Measurements from ENCODE around the gene PSMD13. TPM values are rescaled to one million over a fixed set of nuclear protein-coding genes. Genes with fewer than 3 reads are reported as not detected.

Gene PSMD13
- total RNA-seq, 1 donor from 2014 or later = 137 TPM

DNA sequence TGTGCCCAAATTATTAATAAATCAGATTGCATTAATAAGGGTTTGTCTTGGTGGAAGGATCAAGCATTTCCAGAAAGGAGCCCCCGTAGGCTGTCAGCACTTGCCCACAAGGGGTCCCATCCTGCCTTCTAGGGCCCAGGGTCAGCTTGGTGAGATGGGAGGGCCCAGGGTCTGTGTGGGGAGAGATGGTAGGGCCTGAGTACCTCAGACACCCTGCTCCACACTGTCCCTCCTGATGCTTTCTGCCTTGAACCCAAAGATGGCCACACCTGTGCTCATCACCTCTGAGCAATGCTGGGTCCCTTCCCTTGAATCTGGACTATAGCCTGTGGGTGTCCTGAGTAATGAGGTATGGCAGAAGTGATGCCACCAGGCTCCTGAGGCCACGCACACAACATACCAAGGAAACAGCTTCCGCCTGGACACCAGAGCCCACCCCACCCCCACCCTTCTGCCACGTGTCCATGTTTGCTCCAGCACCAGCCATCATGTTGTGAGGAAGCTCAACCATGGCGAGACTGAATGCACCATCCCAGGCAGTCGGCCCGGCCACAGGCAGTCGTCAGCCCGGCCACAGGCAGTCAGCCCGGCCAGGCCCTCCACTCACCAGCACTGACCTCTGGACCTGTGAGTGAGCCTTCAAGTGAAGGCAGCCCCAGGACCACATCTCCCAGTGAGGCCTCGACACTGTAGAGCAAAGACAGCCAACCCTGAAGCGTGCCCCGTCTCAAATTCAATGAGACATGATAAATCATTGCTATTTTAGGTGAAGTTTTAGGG lies 36.4 kb upstream of the PSMD13 start:
- Mint-ChIP-seq H3K4me1 (ENCODE audit: low read depth, unreplicated experiment) (peaks cover 26% of the 10 kb centered on the region), H3K9me3 (ENCODE audit: unreplicated experiment) (no peaks in the 10 kb centered on the region), H3K4me3 (ENCODE audit: unreplicated experiment) (no peak overlapping the region), H3K27me3 (ENCODE audit: low read depth, unreplicated experiment) (peaks cover 3% of the 10 kb centered on the region), H3K27ac (ENCODE audit: unreplicated experiment) (no peak overlapping the region), H3K36me3 (ENCODE audit: low read depth, unreplicated experiment) (peaks cover 16% of the 10 kb centered on the region)
- Histone ChIP-seq H2AFZ (ENCODE audit: low read depth, low read length) (no peak overlapping the region), H3K27ac (ENCODE audit: low read depth, low read length) (no peak overlapping the region), H3K4me3 (ENCODE audit: insufficient read depth, low read depth, low read length) (no peak overlapping the region), H3K27me3 (ENCODE audit: insufficient read depth, low read length) (no peaks in the 10 kb centered on the region), H3K36me3 (ENCODE audit: insufficient read depth, low read length) (peaks cover 7% of the 10 kb centered on the region), H3K79me2 (ENCODE audit: insufficient read depth, low read length) (peaks cover 31% of the 10 kb centered on the region), H3K4me2 (ENCODE audit: low read length) (no peak overlapping the region), H3K9me3 (ENCODE audit: insufficient read depth, low read depth, low read length) (no peaks in the 10 kb centered on the region), H3K4me1 (ENCODE audit: insufficient read depth, low read length) (peaks cover 2% of the 10 kb centered on the region), H4K20me1 (ENCODE audit: insufficient read depth, low read length) (peaks cover 59% of the 10 kb centered on the region), H3K9ac (ENCODE audit: low read length) (no peak overlapping the region)
- DNase-seq (ENCODE audit: low read depth) (no peak), FAIRE-seq (no peak)
- TF ChIP-seq CTCF (IDR thresholded peaks at IDR 0.05; ENCODE audit: insufficient read depth, low read depth, low read length) (no peak), EZH2 (IDR thresholded peaks at IDR 0.05; ENCODE audit: insufficient read depth, low read length) (no peak)

- no peak overlapping the region for H3K27ac Mint-ChIP-seq (ENCODE audit: unreplicated experiment)
- H3K4me1 ChIP-seq (ENCODE audit: insufficient read depth, low read length) = peaks cover 12% of the 10 kb centered on the region
- H3K9ac ChIP-seq (ENCODE audit: low read length) = no peak overlapping the region
- no peak for DNase-seq (ENCODE audit: low read depth)
- H3K27ac ChIP-seq (ENCODE audit: low read depth, low read length) = no peak overlapping the region
- H3K4me3 ChIP-seq (ENCODE audit: insufficient read depth, low read depth, low read length) = no peak overlapping the region
- peaks cover 31% of the 10 kb centered on the region for H3K4me1 Mint-ChIP-seq (ENCODE audit: low read depth, unreplicated experiment)
- no peaks in the 10 kb centered on the region for H3K27me3 ChIP-seq (ENCODE audit: insufficient read depth, low read length)
- FAIRE-seq = no peak
- H2AFZ ChIP-seq (ENCODE audit: low read depth, low read length) = no peak overlapping the region
- H4K20me1 ChIP-seq (ENCODE audit: insufficient read depth, low read length) = peaks cover 73% of the 10 kb centered on the region
- TF ChIP-seq CTCF (IDR thresholded peaks at IDR 0.05; ENCODE audit: insufficient read depth, low read depth, low read length) = no peak
- no peak for TF ChIP-seq EZH2 (IDR thresholded peaks at IDR 0.05; ENCODE audit: insufficient read depth, low read length)
- H3K4me3 Mint-ChIP-seq (ENCODE audit: unreplicated experiment) = no peak overlapping the region
- peaks cover 3% of the 10 kb centered on the region for H3K27me3 Mint-ChIP-seq (ENCODE audit: low read depth, unreplicated experiment)
- peaks cover 18% of the 10 kb centered on the region for H3K36me3 Mint-ChIP-seq (ENCODE audit: low read depth, unreplicated experiment)
- H3K36me3 ChIP-seq (ENCODE audit: insufficient read depth, low read length) = peaks cover 7% of the 10 kb centered on the region
- peaks cover 46% of the 10 kb centered on the region for H3K79me2 ChIP-seq (ENCODE audit: insufficient read depth, low read length)
- no peaks in the 10 kb centered on the region for H3K9me3 ChIP-seq (ENCODE audit: insufficient read depth, low read depth, low read length)
- H3K9me3 Mint-ChIP-seq (ENCODE audit: unreplicated experiment) = no peaks in the 10 kb centered on the region
- no peak overlapping the region for H3K4me2 ChIP-seq (ENCODE audit: low read length)
Observed at GRCh38 chr11:201966-202365, 34.8 kb upstream of the PSMD13 start.

GRCh38 chr11:202490-202889 lies 34.3 kb upstream of the PSMD13 start:
- Histone ChIP-seq H4K20me1 (ENCODE audit: insufficient read depth, low read length) (peaks cover 73% of the 10 kb centered on the region), H3K4me1 (ENCODE audit: insufficient read depth, low read length) (peaks cover 12% of the 10 kb centered on the region), H3K27ac (ENCODE audit: low read depth, low read length) (no peak overlapping the region), H3K9me3 (ENCODE audit: insufficient read depth, low read depth, low read length) (no peaks in the 10 kb centered on the region), H3K4me3 (ENCODE audit: insufficient read depth, low read depth, low read length) (no peak overlapping the region), H3K36me3 (ENCODE audit: insufficient read depth, low read length) (peaks cover 7% of the 10 kb centered on the region), H3K9ac (ENCODE audit: low read length) (no peak overlapping the region), H3K4me2 (ENCODE audit: low read length) (no peak overlapping the region), H2AFZ (ENCODE audit: low read depth, low read length) (no peak overlapping the region), H3K79me2 (ENCODE audit: insufficient read depth, low read length) (peaks cover 49% of the 10 kb centered on the region), H3K27me3 (ENCODE audit: insufficient read depth, low read length) (no peaks in the 10 kb centered on the region)
- Mint-ChIP-seq H3K4me1 (ENCODE audit: low read depth, unreplicated experiment) (peaks cover 31% of the 10 kb centered on the region), H3K27me3 (ENCODE audit: low read depth, unreplicated experiment) (peaks cover 3% of the 10 kb centered on the region), H3K27ac (ENCODE audit: unreplicated experiment) (no peak overlapping the region), H3K9me3 (ENCODE audit: unreplicated experiment) (no peaks in the 10 kb centered on the region), H3K36me3 (ENCODE audit: low read depth, unreplicated experiment) (peaks cover 18% of the 10 kb centered on the region), H3K4me3 (ENCODE audit: unreplicated experiment) (peak overlapping the region; percentile 47)
- no peak for TF ChIP-seq CTCF (IDR thresholded peaks at IDR 0.05; ENCODE audit: insufficient read depth, low read depth, low read length)
- FAIRE-seq (no peak), DNase-seq (ENCODE audit: low read depth) (no peak)
